HepG2 (cell line): Measurements from ENCODE around the gene STOML1. TPM values are rescaled to one million over a fixed set of nuclear protein-coding genes. Genes with fewer than 3 reads are reported as not detected.

Experiments
- ATF6 ChIP-seq: sonication (generic); formaldehyde crosslinking; conservative IDR thresholded peaks from 2 replicates; pipeline ENCODE4 v1.4.0; 2020; ENCODE audit warnings: missing genetic modification reagents
- BCL6 ChIP-seq: IDR thresholded peaks from 2 replicates; pipeline ENCODE4 v1.6.1; 2016; ENCODE audit warnings: missing genetic modification reagents, missing compliant biosample characterization
- CHD2 ChIP-seq: IDR thresholded peaks from 2 replicates; pipeline ENCODE4 v1.6.1; 2011; ENCODE audit warnings: low read depth, low read length, improper control_type of control experiment
- ETV5 ChIP-seq: IDR thresholded peaks from 2 replicates; pipeline ENCODE4 v1.6.1; 2018; ENCODE audit warnings: missing biosample characterization, missing genetic modification reagents, inconsistent platforms, borderline replicate concordance
- HNF4A ChIP-seq: sonication (generic); formaldehyde crosslinking; IDR thresholded peaks from 2 replicates; pipeline ENCODE4 v1.4.0; 2020; ENCODE audit warnings: missing genetic modification reagents
- HNRNPK ChIP-seq: fragments of 200-400 bp; formaldehyde crosslinking; IDR thresholded peaks from 2 replicates; pipeline ENCODE4 v1.6.1; 2018; ENCODE audit warnings: low read length, low read depth, moderate library complexity, mild to moderate bottlenecking; ENCODE audit not compliant: poor library complexity, severe bottlenecking
- MAX ChIP-seq: IDR thresholded peaks from 2 replicates; pipeline ENCODE4 v1.6.1; 2012; ENCODE audit warnings: inconsistent platforms
- NR2F2 ChIP-seq: IDR thresholded peaks from 2 replicates; pipeline ENCODE4 v1.6.1; 2012; ENCODE audit warnings: low read depth, inconsistent platforms, borderline replicate concordance
- NR2F6 ChIP-seq, 2 experiments: IDR thresholded peaks; 2 replicates each; pipeline ENCODE4 v1.6.1; 2016; ENCODE audit warnings: antibody characterized with exemption in 1 of 2, mild to moderate bottlenecking in 1 of 2
- RNF2 ChIP-seq: fragments of 450-650 bp; conservative IDR thresholded peaks from 2 replicates; pipeline ENCODE4 v1.6.1; 2016; ENCODE audit warnings: low read depth
- SALL1 ChIP-seq: sonication (generic); formaldehyde crosslinking; IDR thresholded peaks from 2 replicates; pipeline ENCODE4 v1.8.0; 2022; ENCODE audit warnings: mild to moderate bottlenecking, missing genetic modification reagents
- SKIL ChIP-seq: sonication (generic); formaldehyde crosslinking; IDR thresholded peaks from 2 replicates; pipeline ENCODE4 v1.8.0; 2022; ENCODE audit warnings: missing genetic modification reagents, mild to moderate bottlenecking, moderate library complexity, borderline replicate concordance
- SP1 ChIP-seq, 2 experiments: fragments of 450-650 bp in 1 of 2; sonication (generic) in 1 of 2; formaldehyde crosslinking in 1 of 2; IDR thresholded peaks; 2 replicates each; pipeline versions ENCODE4 v1.4.0 to v1.6.1; 2016 to 2020; ENCODE audit warnings: missing genetic modification reagents in 1 of 2
- SRSF4 ChIP-seq: fragments of 200-400 bp; formaldehyde crosslinking; IDR thresholded peaks from one replicate; pipeline ENCODE4 v1.6.1; 2018; ENCODE audit warnings: mild to moderate bottlenecking, low read depth, low read length, moderate library complexity; ENCODE audit not compliant: poor library complexity, severe bottlenecking
- ZMYM4 ChIP-seq: sonication (generic); formaldehyde crosslinking; IDR thresholded peaks from 2 replicates; pipeline ENCODE4 v1.8.1; 2023; ENCODE audit warnings: mild to moderate bottlenecking, missing genetic modification reagents
- ZNF687 ChIP-seq: sonication (generic); formaldehyde crosslinking; IDR thresholded peaks from 2 replicates; pipeline ENCODE4 v1.5.1; 2020; ENCODE audit warnings: mild to moderate bottlenecking, missing genetic modification reagents, moderate library complexity
- ZNF7 ChIP-seq: IDR thresholded peaks from 2 replicates; pipeline ENCODE4 v1.6.1; 2016; ENCODE audit warnings: missing biosample characterization, missing genetic modification reagents
- polyA plus RNA-seq, 8 experiments: library from polyadenylated mRNA; depleted of rRNA in 3 of 8; stranded (reverse) in 7 of 8; unstranded in 1 of 8; fragments of >200 nt; fragmentation: Illumina TruSeq in 4 of 8; extraction: Trizol in 4 of 8; gene quantifications; 2 replicates each; pipeline versions ENCODE4 v1.2.1 to v1.2.3, GENCODE V29; 2011 to 2016; ENCODE audit warnings: low read depth in 4 of 8, missing spikeins in 1 of 8, mixed read lengths in 1 of 8; ENCODE audit not compliant: insufficient read depth in 1 of 8
- total RNA-seq, 5 experiments: library from RNA; depleted of rRNA; stranded (reverse); fragments of >200 nt; fragmentation: Illumina TruSeq; extraction: Trizol; gene quantifications; 2 replicates each; pipeline ENCODE4 v1.2.3, GENCODE V29; 2016; ENCODE audit warnings: low read depth in 1 of 5
- TF ChIP-seq, protein P1 (sequence below): sonication (generic); formaldehyde crosslinking; IDR thresholded peaks from 2 replicates; pipeline ENCODE4 v1.9.0; 2021; ENCODE audit warnings: missing genetic modification reagents, mild to moderate bottlenecking, borderline replicate concordance

STOML1 gene
- total and polyA plus RNA-seq, 2 of the 13 experiments (the other 11 are each of a cell fraction or from before 2014, with no cell fraction given), result 3.5 to 3.7 TPM

- TF ChIP-seq SKIL (CRISPR knock-in tag) (peak; percentile 63), ETV5 (no peak), SRSF4 (no peak), HNRNPK (no peak), RNF2 (no peak), NR2F2 (peak; percentile 89), ZMYM4 (CRISPR knock-in tag) (0 out of 2 replicates have a peak, but pooled peaks have one; percentile 23), ZNF7 (no peak), ATF6 (CRISPR knock-in tag) (no peak), ZNF687 (CRISPR knock-in tag) (peak; percentile 17; the same call in 1 of the 2 replicates), MAX (0 out of 2 replicates have a peak, but pooled peaks have one; percentile 10), BCL6 (peak; percentile 48; the same call in 1 of the 2 replicates), NR2F6 (IDR thresholded peaks at IDR 0.05) (peak; percentile 84), NR2F6 (CRISPR knock-in tag; IDR thresholded peaks at IDR 0.05) (peak; percentile 84), SALL1 (peak; percentile 63; the same call in 1 of the 2 replicates), SP1 (IDR thresholded peaks at IDR 0.05) (no peak), SP1 (CRISPR knock-in tag; IDR thresholded peaks at IDR 0.05) (no peak), CHD2 (no peak), HNF4A (CRISPR knock-in tag) (peak; percentile 90)
- TF ChIP-seq, protein P1, sequence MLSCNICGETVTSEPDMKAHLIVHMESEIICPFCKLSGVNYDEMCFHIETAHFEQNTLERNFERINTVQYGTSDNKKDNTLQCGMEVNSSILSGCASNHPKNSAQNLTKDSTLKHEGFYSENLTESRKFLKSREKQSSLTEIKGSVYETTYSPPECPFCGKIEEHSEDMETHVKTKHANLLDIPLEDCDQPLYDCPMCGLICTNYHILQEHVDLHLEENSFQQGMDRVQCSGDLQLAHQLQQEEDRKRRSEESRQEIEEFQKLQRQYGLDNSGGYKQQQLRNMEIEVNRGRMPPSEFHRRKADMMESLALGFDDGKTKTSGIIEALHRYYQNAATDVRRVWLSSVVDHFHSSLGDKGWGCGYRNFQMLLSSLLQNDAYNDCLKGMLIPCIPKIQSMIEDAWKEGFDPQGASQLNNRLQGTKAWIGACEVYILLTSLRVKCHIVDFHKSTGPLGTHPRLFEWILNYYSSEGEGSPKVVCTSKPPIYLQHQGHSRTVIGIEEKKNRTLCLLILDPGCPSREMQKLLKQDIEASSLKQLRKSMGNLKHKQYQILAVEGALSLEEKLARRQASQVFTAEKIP (CRISPR knock-in tag), result no peak
Observed at GRCh38 chr15:73940061-73940981, 51.8 kb downstream of the STOML1 start (continued).
